Measurements from ENCODE around the gene WDR4.
"Not testable (repeated sequence)": the region's sequence is repeated elsewhere in the genome, so short reads cannot be mapped to it uniquely, and the experiment has no call there.

The WDR4 gene

DNA sequence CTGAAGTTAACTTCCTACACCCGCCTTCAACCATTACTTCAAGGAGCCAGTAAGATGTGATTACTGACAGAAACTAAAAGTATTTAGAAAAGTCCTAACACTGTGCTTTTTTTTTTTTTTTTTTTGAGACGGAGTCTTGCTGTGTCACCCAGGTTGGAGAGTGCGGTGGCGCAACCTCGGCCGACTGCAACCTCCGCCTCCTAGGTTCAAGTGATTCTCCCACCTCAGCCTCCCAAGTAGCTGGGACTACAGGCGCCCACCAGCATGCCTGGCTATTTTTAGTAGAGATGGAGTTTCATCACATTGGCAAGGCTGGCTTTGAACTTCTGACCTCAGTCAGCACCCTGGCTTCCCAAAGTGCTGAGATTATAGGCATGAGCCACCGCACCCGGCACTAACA, 3.5 kb downstream of the WDR4 start:
- not testable (repeated sequence) for DNase-seq (ENCODE audit: low read depth)

DNA sequence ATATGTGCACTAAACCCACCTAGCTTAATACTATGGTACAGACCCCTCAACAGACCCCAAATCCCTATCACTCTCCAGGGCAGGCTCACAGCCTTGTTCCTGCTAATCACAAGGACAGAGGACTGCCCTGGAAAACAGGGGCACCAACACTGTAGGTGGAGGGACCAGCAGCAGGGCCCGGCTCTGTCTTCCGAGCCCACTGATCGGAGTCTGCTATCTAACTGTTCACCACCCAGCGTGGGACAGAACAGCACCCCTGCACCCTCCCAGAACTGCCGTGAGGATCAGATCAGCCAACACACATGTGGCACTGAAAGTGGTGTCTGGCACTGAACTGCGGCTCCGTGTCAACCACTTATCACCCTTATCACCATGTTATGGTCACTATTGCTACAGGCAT, 6.2 kb downstream of the WDR4 start:
- no peak for DNase-seq (ENCODE audit: low read depth)

DNA sequence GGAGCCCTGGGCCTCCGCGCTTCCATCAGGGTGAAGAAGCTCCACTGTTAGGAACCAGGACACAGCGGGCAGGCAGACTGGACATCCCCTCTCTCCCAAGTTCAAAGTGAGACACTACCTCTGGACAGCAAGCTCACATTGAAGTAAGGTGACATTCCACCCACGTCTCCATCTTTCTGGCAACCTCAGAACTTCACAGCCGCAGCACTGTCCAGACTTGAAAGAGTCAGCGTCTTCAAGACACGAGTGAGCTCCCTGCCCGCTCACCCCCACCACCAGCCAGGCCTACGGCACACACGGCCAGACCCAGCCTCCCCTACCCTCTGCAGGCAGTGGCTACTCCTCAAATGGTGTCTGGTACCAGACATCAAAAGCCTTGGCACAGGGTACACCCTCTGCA, 11.1 kb downstream of the WDR4 start:
- no peak for DNase-seq (ENCODE audit: low read depth)

DNA sequence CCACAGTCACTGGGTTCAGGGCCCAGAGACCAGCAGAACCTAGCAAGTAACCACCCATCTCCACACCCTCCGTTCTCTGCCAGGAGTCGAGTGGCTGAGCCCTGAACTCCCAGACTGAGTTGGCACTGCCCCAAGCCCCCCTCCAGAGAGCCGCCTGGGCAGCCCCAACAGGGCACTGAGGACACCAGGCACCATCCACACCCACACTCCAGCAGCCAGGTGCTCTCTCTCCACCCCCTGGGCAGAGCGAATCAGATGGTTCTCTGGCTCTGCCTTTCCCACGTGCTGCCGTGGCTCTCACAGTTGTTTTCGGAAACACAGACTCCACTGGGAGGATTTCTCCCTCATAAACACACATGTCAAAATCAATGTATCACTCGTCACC, 13.6 kb downstream of the WDR4 start:
- DNase-seq (ENCODE audit: low read depth): no peak

- no peak for DNase-seq (ENCODE audit: low read depth)
Measured at GRCh38 chr21:42864815-42865775, 14.2 kb downstream of the WDR4 start.

- DNase-seq (ENCODE audit: low read depth): no peak
Measured at GRCh38 chr21:42864286-42864685, 15.1 kb downstream of the WDR4 start.

DNA sequence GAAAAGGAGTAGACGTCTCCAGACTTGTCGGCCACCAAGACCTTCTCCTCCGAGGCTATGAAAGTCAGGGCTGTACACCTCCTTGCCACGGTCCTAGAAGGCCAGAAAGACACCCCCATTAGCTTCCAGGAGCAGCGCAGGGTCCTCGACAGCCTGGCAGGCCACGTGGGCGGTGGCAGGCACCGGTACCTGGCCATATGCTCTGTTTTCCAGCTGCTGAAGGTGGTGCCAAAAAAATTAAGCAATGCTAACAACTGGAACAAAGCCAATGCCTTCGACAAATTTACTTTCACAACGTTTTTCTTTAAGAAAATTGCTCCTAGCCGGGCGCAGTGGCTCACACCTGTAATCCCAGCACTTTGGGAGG, 15.9 kb downstream of the WDR4 start:
- DNase-seq (ENCODE audit: low read depth): no peak

- no peak for DNase-seq (ENCODE audit: low read depth)
Measured at GRCh38 chr21:42862774-42863503, 16.4 kb downstream of the WDR4 start.

- no peak for DNase-seq (ENCODE audit: low read depth)
Measured at GRCh38 chr21:42861848-42862400, 17.4 kb downstream of the WDR4 start.

DNA sequence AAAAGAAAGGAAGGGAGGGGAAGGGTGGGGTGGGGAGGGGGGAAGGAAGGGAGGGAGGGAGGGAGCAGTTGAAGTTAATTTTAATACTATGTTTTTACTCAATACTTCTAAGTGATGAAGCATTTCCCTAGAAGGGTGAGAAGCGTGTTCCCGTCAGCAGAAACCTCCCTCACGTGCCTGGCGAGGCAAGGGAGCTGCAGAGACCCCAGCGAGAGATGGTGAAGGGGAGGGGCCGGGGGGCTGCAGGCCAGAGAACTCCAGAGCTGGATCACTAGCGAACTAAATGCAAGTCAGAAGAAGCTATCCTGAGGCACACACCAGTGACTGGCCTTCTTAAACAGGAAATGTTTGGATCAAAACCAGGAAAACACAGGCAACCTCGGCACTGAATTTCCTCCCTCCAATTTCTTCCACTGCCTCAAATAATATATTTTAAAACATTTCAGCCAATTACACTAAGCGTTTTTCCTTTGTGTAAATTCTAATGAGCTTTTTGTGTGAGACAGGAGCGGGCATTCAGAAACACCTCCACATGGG, 18.0 kb downstream of the WDR4 start:
- no peak for DNase-seq (ENCODE audit: low read depth)

- DNase-seq (ENCODE audit: low read depth): no peak
Measured at GRCh38 chr21:42860345-42860744, 19.0 kb downstream of the WDR4 start.

DNA sequence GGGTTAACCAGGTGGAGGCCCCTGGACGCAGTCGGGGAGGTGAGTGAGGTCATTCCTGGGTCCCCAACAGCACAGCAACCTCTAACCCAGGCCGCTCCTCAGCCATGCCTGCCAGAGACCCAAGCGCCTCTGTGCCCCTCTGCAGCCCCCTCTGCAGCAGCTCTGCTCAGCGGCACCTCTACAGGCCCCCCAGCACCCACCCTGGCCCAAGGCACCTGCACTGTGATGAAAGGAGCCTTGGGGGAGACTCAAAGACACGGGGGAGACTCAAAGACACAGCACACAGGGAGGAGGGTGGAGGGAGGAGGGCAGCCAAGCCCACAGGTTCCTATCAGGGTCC, 19.5 kb downstream of the WDR4 start:
- DNase-seq (ENCODE audit: low read depth): no peak

GRCh38 chr21:42858957-42859890, 20.1 kb downstream of the WDR4 start:
- no peak for DNase-seq (ENCODE audit: low read depth)

DNA sequence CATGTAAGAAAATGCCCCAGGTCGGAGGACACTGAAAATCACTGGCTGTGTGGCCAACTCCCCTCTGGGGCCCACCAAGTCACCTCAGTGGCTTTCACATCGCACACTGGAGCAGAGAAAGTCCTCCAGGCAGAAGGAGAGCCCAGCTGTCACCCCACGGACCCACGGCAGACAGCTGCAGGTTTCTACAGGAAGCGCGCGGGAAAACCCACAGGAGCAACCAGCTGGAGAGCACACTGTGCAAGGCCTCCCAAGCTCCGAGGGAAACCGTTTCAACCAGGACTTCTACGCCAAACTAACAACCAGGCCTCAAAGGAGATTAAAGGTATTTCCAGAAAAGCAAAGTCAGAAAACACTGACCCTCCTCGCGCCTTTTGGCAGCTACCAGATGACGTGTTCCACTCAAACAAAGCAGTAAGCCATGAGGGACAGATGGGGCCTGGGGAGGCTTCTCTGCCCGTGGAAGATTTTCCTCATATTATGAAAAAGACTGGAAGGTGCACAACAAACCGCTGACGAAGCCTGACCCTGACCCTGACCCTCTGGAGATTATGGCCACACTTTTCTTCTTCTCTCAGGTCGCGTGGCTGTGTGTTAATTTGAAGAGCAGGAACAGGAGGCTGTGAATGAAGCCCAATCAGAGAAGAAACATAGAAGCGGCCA, 21.0 kb downstream of the WDR4 start:
- DNase-seq (ENCODE audit: low read depth): no peak

- no peak for DNase-seq (ENCODE audit: low read depth)
Measured at GRCh38 chr21:42857216-42857615, 22.1 kb downstream of the WDR4 start.

DNA sequence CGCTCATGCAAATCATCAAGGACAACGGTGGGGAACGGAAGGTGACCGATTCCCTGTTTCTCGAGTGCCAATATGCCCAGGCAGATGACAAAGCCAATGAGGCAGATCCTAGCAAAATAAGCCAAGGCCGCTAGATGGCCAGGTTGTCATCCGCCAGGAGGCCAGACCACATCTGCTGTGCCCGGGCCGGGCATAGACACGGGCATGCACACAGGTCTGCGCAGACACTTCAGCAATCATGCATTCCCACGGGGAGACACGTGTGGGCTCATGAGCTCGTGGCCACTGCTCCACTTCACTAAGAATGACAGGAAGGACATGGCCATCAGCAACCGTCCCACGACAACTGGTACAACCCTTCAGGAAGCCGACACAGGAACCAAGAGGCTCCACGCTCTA, 23.4 kb downstream of the WDR4 start:
- DNase-seq (ENCODE audit: low read depth): no peak

GRCh38 chr21:42855171-42855936, 24.0 kb downstream of the WDR4 start:
- DNase-seq (ENCODE audit: low read depth): no peak

DNA sequence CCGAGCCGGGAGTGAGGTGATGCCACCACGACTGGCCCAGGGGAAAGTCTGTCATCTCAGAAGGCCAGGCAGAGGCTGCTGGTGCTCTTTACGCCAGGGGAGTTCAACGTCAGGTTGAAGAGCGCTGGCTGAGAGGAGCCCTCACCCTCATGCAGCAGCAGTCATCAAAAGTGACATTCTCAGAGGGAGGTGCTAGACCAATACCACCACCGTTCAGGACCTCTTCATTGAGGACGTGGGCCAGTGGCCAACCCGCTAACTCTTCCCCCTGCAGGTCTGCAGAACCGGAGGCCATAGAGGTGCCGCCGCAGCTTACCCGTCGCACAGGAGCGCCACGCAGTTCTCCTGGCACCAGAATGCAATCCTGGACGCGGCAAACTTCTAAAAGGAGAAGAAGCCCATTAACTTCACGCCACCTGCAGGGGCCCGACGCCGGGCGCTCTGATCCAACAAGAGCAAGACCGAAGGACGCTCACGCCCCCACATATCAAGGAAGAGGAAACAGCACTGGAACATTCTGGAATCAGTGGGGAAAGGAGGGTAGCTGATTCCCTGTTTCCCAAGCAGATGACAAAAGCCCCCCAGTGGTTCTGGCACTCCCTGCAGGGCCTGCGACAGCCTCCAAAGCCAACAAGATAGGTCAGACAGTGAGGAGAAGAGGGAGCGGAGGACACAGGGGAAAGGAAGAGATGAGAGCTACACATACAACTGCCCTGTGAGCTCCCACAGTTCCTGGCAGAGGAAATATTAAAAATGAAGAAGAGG, 24.9 kb downstream of the WDR4 start:
- no peak for DNase-seq (ENCODE audit: low read depth)

DNA sequence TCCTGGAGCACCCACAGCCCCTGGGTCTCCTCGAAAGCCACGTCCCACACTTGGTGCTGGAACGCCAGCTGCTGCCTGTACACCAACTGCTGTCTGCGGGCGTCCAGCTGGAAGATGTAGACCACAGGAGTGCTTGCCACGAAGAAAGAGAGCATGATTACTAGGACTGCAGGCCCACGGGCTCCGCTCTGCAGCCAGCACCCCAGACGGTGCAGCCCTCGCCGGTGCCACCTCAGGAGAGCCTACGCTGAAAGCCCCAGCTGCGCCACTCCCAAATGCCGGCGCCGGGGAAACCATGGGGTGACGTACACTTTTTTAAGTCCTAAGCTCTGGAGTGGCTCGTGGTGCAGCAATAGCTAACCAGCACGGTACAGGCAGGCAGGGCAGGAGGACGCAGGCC, 25.7 kb downstream of the WDR4 start:
- DNase-seq (ENCODE audit: low read depth): no peak

All from GM04503 (cell line).